ENCODE data around the gene PPME1. TPM values are rescaled to one million over a fixed set of nuclear protein-coding genes. Genes with fewer than 3 reads are reported as not detected.

PPME1 gene
- total and polyA plus RNA-seq, 9 of the 15 experiments (the other 6 are each of a cell fraction or from before 2014, with no cell fraction given), result 9.8 to 81.7 (median 37.6) TPM

GRCh38 chr11:74138572-74138971 lies 32.5 kb upstream of the PPME1 start (continued):
- TF ChIP-seq THRA (IDR thresholded peaks at IDR 0.05), result no peak
- TF ChIP-seq EGR1 (conservative IDR thresholded peaks at IDR 0.05), result no peak
- TF ChIP-seq ZKSCAN1 (IDR thresholded peaks at IDR 0.05; ENCODE audit: low read depth, low read length), result no peak
- TF ChIP-seq CBX1 (IDR thresholded peaks at IDR 0.05; ENCODE audit: low read depth), result no peak
- TF ChIP-seq PTTG1 (tag; IDR thresholded peaks at IDR 0.05; ENCODE audit: low read depth), result no peak
- no peak for TF ChIP-seq FOXA3 (CRISPR knock-in tag; conservative IDR thresholded peaks at IDR 0.05 in 1 of 2, IDR thresholded peaks at IDR 0.05 in 1 of 2)
- TF ChIP-seq FOXA1 (IDR thresholded peaks at IDR 0.05; ENCODE audit: borderline replicate concordance), result no peak
- no peak for TF ChIP-seq NONO (IDR thresholded peaks at IDR 0.05; ENCODE audit: low read depth in 2 of 2, low read length in 1 of 2)
- peak; percentile 67 for TF ChIP-seq NFIC (IDR thresholded peaks at IDR 0.05)
- no peak for TF ChIP-seq E4F1 (CRISPR knock-in tag; IDR thresholded peaks at IDR 0.05; ENCODE audit: borderline replicate concordance)
- TF ChIP-seq EP400 (IDR thresholded peaks at IDR 0.05), result 0 out of 2 replicates have a peak, but pooled peaks have one; percentile 25
- peak; percentile 77 for TF ChIP-seq FOSL1 (tag; conservative IDR thresholded peaks at IDR 0.05)
- no peak for TF ChIP-seq PCBP2 (IDR thresholded peaks at IDR 0.05; ENCODE audit: low read depth, low read length, poor library complexity, severe bottlenecking)
- peak; percentile 18; the same call in 1 of the 2 replicates for TF ChIP-seq REST (IDR thresholded peaks at IDR 0.05; ENCODE audit: borderline replicate concordance)
- TF ChIP-seq REST (CRISPR knock-in tag; IDR thresholded peaks at IDR 0.05; ENCODE audit: low read depth), result no peak
- TF ChIP-seq ZNF75A (CRISPR knock-in tag; IDR thresholded peaks at IDR 0.05), result no peak
- no peak for TF ChIP-seq KAT7 (CRISPR knock-in tag; IDR thresholded peaks at IDR 0.05; ENCODE audit: borderline replicate concordance)
- TF ChIP-seq GATAD2B (IDR thresholded peaks at IDR 0.05; ENCODE audit: borderline replicate concordance), result no peak
